NCI-H2227 (cell line): Measurements from ENCODE around the gene PHLPP1.
"Not testable (repeated sequence)": the region's sequence is repeated elsewhere in the genome, so short reads cannot be mapped to it uniquely, and the experiment has no call there.

Source experiments
- DNase-seq: peaks from one replicate; lab custom pipeline; 2025; ENCODE audit not compliant: unreplicated experiment; lab: John Stamatoyannopoulos, UW

The PHLPP1 gene

DNA sequence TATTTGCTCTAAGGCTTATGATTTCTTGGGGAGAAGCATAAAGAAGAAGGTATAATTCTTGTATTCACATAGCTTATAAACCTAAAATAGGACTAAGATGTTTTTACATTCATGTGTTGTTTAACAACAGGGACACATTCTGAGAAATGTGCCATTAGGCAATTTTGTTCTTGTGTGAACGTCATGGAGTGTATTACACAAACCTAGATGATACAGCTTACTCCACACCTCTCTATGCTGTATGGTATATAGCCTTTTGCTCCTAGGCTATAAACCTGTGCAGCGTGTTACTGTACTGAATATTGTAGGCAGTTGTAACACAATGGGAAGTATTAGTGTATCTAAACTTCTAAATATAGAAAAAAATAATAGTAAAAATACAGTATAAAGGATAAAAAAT is 92.1 kb downstream of the PHLPP1 start:
- no peak for DNase-seq

DNA sequence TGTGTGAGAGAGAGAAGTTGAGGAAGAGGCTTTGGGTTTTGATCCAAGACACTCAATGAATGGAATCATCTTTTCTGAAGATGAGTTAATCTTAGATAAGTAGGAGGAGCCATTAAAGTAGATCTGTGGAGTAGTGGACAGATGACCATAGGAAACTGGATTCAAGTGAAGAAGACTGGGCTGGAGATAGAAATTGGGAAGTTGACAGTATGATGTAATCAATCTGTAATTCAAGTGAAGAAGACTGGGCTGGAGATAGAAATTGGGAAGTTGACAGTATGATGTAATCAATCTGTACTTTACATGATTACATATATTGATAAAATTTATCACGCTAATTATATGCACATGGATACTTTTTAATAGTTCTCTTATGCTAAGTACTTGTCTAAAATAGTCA is 92.8 kb downstream of the PHLPP1 start:
- DNase-seq = no peak

DNA sequence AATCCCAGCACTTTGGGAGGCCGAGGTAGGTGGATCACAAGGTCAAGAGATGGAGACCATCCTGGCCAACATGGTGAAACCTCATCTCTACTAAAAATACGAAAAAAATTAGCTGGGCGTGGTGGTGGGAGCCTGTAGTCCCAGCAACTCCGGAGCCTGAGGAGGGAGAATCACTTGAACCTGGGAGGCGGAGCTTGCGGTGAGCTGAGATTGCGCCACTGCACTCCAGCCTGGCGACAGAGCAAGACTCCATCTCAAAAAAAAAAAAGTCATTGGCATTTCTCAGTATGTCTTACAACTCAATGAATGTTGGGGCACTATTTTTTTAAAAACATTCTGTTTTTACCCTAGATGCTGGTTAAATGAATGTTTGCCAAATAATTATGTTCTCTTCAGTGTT is 94.1 kb downstream of the PHLPP1 start:
- DNase-seq = not testable (repeated sequence)

DNA sequence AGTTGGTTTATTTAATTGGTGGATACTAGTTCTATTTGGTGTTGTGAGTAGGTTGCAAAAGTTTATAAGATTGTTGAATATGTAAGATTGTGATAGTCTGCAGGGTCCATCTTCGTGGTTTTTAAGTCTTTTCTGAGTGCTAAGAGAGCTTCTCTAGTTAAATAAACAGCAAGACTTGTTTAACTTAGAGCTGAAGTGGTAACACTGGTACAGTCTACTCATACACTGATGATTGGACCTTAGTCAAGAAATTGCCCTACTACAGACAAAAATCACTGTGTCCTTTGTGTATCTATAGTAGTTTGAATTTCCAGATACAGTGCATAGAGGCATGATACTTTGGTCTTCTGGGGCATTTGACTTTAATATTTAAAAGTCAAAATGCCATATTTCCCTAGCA is 94.6 kb downstream of the PHLPP1 start:
- no peak for DNase-seq

- DNase-seq = no peak
Observed at GRCh38 chr18:62810682-62811081, 95.3 kb downstream of the PHLPP1 start.

GRCh38 chr18:62811674-62812073 is 96.3 kb downstream of the PHLPP1 start:
- DNase-seq = no peak

DNA sequence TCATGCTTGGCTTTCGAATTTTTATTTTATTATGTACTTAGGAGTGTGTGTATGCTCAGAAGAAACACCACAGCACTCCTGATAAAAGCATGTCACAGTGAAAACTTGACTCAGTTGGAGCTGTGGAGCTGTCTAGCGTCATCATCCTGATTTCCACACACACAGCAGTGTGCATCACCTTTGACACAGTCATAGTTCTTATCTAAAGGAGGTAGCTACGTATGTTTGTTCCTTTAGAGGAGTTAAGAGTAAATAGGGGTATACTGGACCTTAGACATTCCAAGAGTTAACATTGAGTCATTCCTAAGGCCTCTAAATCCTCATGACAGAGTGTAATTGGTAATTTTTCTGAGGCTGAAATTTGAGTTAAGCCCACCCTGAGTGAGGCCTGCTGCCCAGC is 96.9 kb downstream of the PHLPP1 start:
- no peak for DNase-seq

DNA sequence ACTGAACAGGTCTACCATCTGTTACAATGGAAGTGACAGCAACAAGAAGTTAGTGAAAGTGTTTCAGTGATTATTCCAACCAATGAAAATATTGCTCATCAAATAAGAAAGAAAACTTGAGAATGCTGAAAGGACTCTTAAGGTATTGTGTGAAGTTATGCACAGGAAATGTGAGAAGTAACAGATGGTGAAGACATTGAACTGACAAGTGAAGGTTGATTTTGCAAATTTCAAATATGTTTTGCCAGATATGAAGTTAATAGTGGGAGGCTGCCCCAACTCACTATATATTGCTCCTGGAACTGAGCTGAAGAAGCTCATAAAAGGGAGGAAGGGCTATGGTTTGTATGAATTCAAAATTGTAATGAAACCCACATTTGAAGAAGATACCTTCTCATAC is 97.5 kb downstream of the PHLPP1 start:
- no peak for DNase-seq

DNA sequence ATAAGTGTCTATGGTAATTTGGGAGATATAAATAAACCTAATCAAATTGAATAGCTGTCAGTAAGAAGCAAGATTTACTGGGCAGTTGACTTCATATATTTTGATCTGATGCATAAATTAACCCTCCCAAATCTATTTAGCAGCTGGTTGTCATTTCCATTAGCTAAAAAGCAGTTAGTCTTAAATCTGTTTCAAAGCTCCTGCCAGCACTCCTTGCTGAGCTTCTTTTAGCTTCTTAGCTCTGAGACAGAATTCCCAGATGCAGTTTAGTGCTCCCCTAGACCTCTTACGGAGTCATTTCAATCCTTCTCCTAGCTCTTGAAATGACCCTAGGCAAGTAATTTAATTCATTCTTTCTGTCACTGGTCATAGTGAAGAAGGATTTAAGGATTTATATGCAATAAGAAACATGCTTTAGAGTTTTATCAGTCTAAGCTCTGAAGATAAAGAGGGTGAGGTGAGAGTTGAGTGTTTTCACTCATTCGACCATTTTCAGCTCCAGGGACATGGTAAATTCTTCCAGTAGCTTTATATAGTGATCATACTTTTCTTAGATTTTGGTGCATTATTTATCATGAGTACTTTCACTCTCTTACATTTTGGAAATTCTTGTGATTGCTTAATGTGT is 98.9 kb downstream of the PHLPP1 start:
- DNase-seq = no peak

DNA sequence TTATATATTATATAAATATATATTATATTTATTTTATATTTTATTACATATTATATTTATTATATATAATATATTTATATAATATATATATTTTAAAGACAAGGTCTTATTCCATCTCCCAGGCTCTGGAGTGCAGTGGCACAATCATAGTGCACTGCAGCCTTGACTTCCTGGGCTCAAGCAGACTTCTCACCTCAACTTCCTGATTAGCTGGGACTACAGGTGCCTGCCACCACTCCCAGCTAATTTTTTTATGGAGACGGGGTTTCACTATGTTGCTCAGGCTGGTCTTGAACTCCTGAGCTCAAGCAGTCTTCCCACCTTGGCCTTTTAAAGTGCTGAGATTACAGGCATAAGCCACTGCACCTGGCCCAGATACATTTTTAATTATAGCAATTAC is 110.0 kb downstream of the PHLPP1 start:
- no peak for DNase-seq

- no peak for DNase-seq
Observed at GRCh38 chr18:62827397-62827796, 112.1 kb downstream of the PHLPP1 start.

DNA sequence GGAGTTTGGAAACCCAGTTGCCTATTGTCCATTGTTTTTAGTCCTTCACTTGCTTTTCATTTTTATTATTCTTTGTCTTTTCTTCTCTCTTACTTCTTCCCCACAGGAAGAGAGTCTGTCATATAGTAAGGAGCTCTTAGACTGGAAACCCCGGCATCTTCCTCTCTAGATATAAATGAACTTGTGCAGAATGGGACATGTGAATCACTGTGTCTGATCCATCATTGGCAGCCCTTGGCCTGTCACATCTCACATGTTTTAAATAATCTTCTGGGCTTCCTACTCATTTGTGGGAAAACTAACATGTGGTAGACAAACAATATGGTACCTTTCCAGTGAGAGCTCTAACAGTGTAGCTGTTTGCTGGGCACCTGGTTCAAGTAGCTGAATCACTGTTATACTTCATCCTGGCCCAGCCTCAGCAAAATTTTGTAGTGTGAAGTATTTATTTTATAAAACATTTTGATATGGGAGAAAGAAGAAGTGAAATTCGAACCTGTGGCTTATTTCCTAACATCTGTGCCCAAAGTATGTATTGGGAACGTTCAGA is 112.8 kb downstream of the PHLPP1 start:
- no peak for DNase-seq

GRCh38 chr18:62828852-62829251 is 113.5 kb downstream of the PHLPP1 start:
- DNase-seq = no peak

DNA sequence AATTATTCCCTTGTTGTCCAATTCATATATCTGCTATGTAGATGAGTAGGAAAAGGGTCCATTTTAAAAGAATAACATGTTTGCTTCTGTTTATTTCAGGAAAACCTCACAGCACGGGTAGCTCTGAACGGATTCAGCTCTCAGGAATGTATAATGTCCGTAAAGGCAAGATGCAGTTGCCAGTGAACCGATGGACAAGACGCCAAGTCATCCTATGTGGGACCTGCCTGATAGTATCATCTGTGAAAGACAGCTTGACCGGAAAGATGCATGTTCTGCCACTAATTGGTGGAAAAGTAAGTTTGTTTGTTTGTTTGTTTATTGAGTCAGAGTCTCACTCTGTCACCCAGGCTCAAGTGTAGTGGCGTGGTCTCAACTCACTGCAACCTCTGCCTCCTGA is 114.6 kb downstream of the PHLPP1 start:
- no peak for DNase-seq

GRCh38 chr18:62832282-62832681 is 116.9 kb downstream of the PHLPP1 start:
- DNase-seq = no peak

DNA sequence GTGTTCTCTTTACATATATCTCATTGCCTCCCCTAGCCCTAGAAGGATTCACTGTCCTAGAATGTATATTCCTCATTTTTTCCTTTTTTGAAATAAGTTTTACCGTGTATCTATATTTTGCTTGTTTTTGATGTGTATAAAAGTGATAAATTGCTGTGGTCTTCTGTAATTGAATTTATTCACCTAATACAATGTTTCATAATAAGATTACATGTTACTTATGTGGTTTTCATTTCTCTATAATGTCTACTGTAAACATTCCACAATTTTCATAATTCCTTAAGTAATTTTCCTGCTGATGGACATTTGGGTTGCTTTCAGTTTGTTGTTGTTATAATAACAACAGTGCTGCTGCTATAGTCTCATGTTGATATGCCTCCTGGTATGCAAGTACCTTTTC is 118.2 kb downstream of the PHLPP1 start:
- no peak for DNase-seq

DNA sequence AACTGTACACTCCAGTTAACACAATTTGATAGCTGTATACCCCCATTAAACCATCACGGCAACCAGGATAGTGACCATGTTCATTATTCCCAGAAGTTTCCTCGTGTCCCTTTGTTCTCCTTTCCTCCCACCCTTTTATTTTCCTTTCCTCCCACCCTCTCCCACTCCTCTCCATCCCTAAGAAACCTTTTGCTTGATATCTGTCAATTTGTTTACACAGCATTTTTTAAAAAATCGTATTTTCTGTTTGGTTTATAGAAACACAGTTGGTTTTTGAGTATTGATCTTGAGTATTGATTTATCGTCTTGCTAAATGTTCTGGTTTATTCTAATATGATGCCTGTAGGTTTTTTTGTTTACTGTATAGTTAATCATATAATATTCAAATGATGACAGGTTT is 119.4 kb downstream of the PHLPP1 start:
- DNase-seq = no peak

GRCh38 chr18:62837011-62837410 is 121.7 kb downstream of the PHLPP1 start:
- DNase-seq = no peak

- no peak for DNase-seq
Observed at GRCh38 chr18:62838475-62839098, 123.2 kb downstream of the PHLPP1 start.

DNA sequence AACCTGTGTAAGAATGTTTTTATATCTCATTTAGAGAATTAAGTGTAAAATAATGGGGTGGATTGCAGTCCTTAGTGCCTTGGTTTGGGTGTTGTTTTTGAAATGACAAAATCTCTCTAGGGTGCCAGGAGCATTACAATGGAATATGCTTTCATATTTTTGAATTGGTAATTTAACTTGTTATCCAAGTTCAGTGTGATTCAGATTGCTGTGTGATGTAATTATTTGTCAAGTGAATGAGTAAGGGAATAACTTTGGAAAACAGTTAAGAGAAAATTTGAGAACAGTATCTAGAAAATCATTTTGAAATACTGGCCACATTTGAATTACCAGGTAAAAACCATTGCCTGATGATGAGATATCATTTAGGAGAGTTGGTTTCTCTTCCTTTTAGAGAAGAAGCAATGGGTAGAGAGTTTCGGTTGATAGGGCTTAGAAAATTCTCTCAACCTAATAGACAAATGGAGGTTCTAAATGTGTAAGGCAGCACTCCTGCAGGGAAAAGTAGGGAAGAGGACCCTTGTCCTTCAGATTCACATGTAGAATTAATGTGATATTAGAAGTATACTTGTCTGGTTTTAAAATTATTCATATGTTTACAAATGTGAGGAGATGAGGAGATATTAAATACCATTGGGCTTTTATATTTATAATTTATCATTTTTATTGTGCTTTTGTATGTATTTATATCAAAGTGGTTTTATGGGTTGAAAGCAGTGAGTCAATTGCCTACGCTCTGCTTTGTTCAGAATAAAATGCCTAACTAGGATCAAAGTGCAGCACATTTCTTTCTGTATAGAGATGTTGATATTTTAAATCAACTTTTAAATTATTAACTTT is 124.8 kb downstream of the PHLPP1 start:
- DNase-seq = no peak

GRCh38 chr18:62841405-62841804 is 126.1 kb downstream of the PHLPP1 start:
- DNase-seq = no peak

DNA sequence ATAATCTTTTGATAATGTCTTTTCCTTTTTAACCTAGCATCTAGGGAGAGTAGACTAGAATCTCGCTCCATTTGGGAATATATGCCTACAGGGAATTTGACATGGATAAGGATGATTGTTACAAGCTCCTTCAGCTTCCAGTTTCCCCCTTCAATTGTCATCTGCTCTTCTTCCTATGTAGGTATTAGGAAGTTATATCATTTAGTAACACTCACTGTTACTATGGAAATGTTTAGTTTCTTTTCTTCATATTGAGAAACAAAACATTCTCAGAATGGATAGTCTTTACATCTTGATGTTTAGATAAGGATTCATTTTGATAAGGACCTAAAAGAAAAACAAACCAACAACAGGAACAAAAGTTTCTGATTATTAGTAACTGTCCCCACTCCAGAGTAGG is 127.6 kb downstream of the PHLPP1 start:
- no peak for DNase-seq
